Left lobe of liver (tissue), 2 donors: ENCODE measurements around the gene DDA1. TPM values are rescaled to one million over a fixed set of nuclear protein-coding genes. Genes with fewer than 3 reads are reported as not detected.
A peak's percentile ranks its signal among the peaks of the same experiment; 100 is the strongest.

Experiments
- ATAC-seq: fragments of 200-7000 bp; cut with Tn5 transposase; one replicate; pipeline ENCODE4 v1.9.1; 2020; ENCODE audit warnings: mild to moderate bottlenecking, moderate library complexity
- DNase-seq: peaks from one replicate; pipeline ENCODE4 v3.0.0-alpha.2; 2020; ENCODE audit warnings: low spot score
- total RNA-seq: library from RNA; stranded (reverse); gene quantifications from one replicate; pipeline ENCODE4 v1.2.1, GENCODE V29; 2021
- donor health status: DM: no; HTN: no; CAD: no; lungs with moderate emphysema.
- donor health status: DM: no; HTN: yes; CAD: no.

Gene DDA1
- total RNA-seq, 1 donor from 2014 or later, result 10.9 TPM

- DNase-seq, result no peak
- no peak for ATAC-seq
Observed at GRCh38 chr19:17328517-17329365, 19.4 kb downstream of the DDA1 start.

GRCh38 chr19:17329366-17330261, 20.3 kb downstream of the DDA1 start:
- DNase-seq, result no peak

GRCh38 chr19:17330262-17331044, 21.1 kb downstream of the DDA1 start:
- ATAC-seq (no peak), DNase-seq (no peak)

More at GRCh38 chr19:17329366-17330261, 20.3 kb downstream of the DDA1 start:
- no peak for ATAC-seq

- DNase-seq, result no peak
- no peak for ATAC-seq
Observed at GRCh38 chr19:17331045-17331558, 21.7 kb downstream of the DDA1 start.

GRCh38 chr19:17332360-17332676, 23.0 kb downstream of the DDA1 start:
- DNase-seq (no peak), ATAC-seq (no peak)

- no peak for ATAC-seq
Observed at GRCh38 chr19:17332677-17333581, 23.6 kb downstream of the DDA1 start.

GRCh38 chr19:17333611-17334413, 24.4 kb downstream of the DDA1 start:
- DNase-seq, result no peak
- no peak for ATAC-seq

More at GRCh38 chr19:17332677-17333581, 23.6 kb downstream of the DDA1 start:
- no peak for DNase-seq

GRCh38 chr19:17334414-17335409, 25.3 kb downstream of the DDA1 start, which contains the start of gene ANO8:
Gene ANO8, minus strand, starts transcription at chr19:17334855. Its CDS starts 185 bp downstream, at chr19:17334670.
- DNase-seq (peak; percentile 96), ATAC-seq (peak; percentile 79)

GRCh38 chr19:17335575-17335974, 26.2 kb downstream of the DDA1 start:
- no peak for ATAC-seq
- no peak for DNase-seq

- ATAC-seq (peak; percentile 75), DNase-seq (peak; percentile 96)
Observed at GRCh38 chr19:17336872-17337674, 27.7 kb downstream of the DDA1 start, which contains the start of gene GTPBP3. Gene GTPBP3, plus strand, starts transcription at chr19:17337553. Its CDS starts 59 bp downstream, at chr19:17337612.

GRCh38 chr19:17337675-17338432, 28.5 kb downstream of the DDA1 start:
- DNase-seq, result no peak
- no peak for ATAC-seq

GRCh38 chr19:17338433-17339078, 29.2 kb downstream of the DDA1 start:
- ATAC-seq, result no peak
- no peak for DNase-seq

- DNase-seq, result no peak
Observed at GRCh38 chr19:17339088-17339741, 29.9 kb downstream of the DDA1 start.

GRCh38 chr19:17340302-17340870, 31.0 kb downstream of the DDA1 start:
- peak; percentile 81 for ATAC-seq
- DNase-seq, result peak; percentile 88

More at GRCh38 chr19:17339088-17339741, 29.9 kb downstream of the DDA1 start:
- ATAC-seq, result no peak
